ENCODE measurements around the gene TIFAB.

Gene TIFAB

DNA sequence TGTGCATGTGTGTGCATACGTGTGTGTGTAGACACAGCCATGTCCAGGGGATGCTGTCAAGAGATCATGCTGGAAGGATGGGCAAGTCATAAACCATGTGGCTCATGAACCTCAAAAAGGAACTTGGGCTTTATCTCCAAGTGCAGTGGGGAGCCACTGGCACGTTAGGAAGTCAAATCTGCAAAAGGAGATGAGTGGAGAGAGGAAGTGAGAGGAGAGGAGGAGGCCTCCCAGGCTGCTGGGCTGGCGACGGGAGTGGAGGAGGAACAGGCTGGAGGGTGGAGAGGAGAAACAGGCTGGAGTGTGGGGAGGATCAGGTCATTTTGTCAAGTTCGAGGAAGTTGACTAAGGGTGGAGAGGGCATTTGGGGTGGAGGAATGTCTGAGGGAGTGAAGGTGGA is 29.2 kb upstream of the TIFAB start:
- DNase-seq, result no peak

DNA sequence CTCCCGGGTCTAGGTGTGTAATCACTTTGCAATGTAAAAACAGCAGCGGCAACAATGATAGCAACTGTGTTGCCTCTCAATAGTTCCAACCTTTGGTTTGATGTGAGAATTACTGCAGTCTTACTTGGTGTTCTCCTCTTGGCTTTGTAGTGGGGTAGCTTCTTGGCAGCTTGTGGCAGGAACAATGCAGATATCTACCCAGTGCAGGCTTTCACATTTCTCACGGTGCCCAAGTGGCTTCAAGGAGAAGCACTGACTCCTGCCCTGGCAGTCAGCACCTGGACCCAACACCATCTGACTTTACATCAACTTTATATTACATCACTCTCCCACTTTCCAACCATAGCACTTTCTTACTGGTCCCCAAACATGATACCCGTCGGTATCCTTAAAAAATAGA is 28.4 kb upstream of the TIFAB start:
- DNase-seq, result no peak

DNA sequence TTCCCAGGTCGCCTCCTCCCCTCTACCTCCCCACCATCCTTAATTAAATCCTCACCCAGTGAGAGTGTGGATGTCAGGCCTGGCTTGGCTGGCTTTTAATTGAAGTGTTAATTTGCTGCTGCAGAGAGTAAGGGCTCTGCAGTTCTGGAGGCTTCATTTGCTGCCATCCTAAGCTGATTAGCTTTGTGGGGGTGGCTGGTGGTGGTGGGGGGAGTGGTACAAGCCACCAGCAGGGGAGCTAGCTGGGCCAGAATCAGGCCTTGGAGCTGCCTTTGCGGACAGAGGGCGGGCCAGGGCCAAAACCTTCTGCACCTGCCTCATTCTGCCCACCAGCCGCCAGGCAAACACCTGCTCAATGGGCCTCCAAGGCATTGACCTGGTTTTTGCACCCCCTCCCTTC is 26.8 kb upstream of the TIFAB start:
- no peak for DNase-seq

DNA sequence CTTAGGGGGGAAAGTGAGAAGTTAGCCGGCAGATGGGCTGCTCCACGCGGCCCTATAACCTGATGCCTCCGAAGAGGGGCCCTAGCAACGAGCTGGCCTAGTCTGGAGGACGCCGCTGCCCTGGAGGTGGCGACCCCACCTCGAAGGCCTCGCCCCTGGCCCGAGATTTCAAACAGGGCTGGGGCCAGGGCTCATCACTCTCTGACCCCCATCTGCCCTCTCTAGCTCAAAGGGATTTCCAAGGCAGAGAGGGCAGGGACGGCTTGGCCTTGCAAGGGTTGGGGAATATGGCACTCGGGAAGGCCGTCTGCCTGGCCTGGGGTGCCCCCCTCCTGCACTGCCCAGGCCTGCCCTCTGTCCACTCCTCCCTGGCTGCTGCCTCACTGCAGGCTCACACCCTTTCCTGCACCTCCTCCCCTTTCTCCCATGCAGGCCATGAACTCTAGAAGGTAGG is 25.5 kb upstream of the TIFAB start:
- no peak for DNase-seq

DNA sequence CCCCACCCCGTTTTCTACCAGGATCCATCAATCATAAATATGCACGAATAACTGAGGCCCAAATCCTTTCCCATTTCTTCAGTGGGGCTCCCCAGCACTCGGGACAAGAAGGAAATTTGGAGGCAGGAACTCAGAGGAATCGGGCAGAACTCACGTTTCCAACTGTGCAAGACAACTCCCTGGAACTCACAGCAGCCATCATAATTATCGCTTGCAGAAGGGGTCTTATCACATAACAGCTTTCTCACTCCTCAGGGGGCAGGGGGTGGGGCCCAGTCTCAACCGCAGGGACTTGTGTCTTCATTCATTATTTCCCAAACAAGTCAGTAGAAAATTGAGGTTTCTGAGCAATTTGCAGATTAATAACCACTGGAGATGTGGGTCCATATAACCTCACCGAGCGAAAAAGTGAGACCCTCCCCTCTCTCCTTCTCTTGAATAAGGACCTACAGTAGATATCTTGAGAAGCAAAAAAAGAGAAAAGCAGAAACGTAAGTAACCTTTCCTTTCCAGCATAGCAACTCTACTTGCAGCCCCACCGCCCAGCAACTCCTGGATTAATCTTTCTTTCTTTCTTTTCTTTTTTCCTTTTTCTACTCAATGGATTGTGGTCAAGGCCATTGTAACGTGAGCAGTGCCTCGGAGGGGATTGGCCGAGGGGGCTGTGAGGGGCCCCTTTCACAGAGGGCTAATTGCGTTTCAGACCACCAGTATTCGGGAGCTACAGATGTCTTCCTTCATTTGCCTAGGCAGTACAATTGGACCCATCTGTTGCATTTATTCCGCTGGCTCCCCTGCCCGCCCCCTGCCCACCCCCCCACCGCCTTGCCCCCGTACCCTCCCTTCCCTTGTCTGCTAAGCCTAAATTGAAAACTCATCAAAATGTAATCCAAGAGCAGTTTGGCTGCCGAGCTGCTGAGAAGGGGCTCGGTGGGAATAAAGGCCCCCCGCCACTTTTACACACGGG is 24.7 kb upstream of the TIFAB start:
- DNase-seq, result no peak

DNA sequence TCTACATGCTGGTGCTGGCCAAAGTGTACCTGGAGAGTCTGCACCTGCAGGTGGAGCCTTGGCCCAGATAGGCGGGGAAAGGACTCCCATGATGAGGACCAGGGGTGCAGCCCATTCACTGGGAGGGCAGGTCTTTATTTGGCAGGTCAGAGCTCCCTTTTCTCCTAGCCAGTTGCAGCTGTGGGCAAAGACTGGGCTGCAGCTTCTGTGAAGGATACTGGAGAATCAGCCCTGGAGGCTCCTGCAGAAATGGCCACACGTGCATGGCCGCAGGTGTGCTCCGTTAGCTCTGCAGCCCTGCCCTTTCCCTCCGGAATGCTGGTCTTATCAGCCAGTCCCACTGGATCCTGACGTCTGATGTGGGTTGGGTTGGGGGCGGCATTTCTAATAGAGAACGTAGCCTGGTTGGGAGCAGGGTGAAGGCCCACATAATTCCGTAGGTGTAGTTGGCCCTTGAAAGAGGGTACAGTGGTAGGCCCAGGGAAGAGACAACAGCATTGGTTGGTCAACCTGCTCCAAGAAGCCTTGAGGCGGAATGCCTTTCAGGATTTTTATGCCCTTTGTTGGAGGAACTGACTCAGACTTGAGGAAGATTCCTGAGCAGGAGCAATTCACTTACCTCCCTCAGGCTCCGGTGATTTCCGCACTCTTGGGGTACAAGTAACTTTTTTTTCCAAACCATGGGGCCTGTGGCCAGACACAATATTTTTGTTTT is 22.0 kb upstream of the TIFAB start:
- no peak for DNase-seq

DNA sequence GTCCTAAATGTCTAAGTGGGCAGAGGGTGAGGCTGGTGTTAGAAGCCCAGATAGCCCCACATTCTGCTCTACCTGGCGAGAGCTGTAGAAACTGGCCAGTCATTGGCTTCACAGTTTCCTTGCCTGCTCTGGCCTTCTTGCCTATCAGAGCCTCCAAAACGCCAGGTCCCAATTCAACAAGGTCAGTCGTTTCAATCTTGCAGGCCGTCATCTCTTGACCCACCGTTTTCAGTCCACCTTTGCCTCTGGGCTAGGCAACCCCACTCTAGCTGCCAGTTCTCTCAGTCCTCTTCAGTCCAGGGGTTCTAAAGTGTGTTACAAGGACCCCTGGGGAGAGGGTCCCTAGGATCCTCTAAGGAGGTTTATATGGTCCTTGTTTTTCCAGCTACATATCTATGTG is 20.0 kb upstream of the TIFAB start:
- DNase-seq, result no peak

DNA sequence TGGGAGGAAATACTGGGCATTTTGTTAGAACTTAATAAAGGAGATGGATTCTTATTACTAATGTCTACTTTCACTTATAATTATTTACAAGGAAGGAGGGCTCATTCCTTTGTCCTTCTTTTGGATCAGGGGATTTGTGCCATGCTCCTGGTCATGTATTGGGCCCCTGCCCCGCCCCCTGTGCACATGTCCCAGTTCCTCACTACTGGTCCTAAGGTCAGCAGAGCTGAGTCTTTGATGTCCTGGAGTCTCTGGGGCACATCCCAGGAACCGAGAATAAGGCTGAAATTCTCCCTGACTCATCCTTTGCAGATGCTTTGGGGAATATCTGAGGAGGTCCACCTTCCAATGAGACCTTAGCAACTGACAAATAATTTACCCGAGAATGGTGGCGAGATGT is 19.6 kb upstream of the TIFAB start:
- DNase-seq, result no peak

DNA sequence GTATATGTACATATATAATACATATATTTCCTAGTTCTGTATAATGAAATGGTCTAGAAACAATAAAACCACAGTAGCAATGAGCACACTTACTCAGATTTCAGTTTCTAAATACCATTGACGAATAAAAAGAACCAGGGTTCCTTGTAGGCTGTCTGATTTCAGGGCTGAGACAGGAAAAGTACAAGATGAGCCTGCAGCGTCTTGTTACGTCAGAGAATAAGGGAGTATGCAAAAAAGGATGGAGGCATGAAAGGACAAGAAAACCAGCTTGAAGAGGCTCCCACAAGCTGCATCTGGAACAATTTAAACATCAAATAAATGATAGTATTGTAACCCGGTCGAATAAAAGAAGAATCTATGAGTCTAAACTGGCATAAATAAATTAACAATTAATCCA is 17.8 kb upstream of the TIFAB start:
- DNase-seq, result no peak

DNA sequence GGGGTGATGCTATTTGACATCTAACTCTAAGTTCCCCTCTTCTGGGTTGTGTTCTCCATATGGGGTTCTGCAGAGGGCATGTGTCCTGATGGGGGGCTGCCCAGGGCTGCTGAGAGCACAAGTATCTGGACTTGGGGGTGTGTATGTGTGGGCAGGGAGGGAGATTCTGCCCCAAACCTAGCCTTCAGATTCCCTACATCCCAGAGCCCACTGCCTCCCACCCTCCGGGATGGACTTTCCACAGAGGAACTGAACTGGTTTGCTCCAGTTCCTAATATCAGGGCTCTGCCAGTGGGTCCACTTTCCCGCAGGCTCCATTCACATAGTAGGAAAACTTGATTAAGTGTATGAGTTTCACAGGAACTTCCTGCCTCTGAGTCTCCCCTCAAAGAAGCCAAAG is 16.4 kb upstream of the TIFAB start:
- no peak for DNase-seq

DNA sequence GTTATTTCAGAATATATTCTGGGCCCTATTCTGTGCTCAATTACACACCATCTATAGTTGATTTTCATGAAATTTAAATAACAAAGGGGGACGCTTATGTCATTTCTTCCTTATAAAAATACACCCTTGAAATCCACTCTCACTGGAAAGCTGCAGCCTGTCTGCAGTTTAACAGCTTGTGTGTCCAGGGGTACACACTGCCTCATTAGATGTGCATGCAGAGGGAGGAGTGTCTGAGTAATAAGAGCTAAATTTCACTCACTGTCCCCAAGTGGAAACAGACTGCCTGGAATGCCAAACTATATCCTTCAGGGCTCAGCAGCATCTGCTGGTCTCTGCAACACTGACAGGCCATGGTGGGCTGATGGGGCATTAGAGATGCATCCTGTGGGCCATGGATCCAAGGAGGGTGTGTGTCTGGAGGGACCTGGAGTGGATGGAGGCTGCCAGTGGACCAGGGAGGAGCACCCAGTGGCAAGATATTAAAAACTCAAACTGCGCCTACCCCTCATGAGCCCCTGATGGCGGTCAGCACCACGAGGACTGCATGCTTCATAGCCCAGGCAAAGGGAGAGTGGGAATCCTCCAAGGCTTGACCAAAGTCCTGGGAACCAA is 15.8 kb upstream of the TIFAB start:
- no peak for DNase-seq

DNA sequence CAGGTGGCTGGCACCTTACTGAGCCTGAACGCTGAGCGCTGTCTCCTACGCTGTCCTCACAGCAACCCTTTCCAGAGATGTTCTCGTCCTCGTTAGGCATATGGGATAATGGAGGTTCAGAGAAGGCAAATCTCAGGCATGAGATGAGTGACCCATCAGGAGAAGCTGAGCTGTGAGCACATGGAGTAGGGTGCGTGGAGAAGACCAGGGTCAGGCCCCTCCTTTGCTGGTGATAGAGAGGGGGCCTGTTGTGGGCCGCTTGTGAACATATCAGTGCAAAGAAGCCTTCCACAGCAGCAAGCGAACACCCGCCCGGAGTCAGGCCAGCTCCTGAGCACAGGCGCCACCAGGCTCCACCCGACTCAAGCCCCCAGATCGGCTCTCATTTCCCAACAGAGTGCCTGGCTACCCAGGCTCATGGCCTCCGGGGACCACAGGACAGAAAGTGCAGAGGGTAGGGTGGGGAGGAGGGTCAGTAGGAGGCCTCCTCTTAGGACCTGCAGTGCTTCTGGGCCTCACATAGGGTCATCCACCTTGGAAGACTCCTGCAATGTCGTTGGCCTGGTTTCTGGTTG is 15.0 kb upstream of the TIFAB start:
- DNase-seq, result no peak

DNA sequence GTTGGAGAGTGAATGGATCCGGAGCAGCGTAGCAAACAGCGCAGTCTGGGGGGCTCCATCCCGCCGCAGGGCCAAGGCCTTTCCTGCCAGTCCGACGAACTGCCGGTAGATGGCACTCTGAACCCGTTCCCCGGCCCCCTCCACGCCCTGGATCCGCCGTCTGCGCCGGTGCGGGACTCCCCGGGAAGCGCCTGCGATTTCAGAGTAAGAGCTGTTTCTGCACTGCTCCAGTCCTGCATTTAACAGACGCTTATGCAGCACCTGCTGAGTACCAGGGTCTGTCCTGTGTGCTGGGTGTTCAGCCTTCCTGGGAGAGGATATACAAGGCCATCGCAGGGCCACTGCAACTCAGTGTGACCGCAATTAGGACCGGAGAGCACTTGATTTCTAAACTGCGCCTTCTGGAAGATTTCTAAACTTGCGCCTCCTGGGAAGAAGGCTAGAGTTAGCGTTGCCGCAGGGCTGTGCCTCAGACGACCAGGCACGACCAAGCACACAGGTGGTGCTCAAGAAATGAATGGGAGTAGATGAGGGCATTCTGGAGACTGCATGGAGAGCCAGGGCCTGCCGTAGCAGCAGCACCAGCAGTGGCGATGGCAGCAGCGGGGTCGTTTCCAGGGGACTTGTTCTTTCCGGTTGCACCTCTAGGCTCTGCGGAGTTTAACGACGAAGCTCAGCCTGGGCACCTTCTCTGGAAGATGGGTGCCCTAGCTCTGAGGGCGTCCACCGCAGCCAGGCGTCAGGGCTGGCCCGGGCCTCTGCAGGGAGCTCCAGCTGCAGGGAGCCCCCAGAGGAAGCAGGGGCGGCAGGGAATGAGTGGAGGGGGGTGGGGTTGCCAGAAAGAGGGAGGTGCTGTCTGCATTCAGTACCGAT is 14.3 kb upstream of the TIFAB start:
- peak; percentile 51 for DNase-seq

DNA sequence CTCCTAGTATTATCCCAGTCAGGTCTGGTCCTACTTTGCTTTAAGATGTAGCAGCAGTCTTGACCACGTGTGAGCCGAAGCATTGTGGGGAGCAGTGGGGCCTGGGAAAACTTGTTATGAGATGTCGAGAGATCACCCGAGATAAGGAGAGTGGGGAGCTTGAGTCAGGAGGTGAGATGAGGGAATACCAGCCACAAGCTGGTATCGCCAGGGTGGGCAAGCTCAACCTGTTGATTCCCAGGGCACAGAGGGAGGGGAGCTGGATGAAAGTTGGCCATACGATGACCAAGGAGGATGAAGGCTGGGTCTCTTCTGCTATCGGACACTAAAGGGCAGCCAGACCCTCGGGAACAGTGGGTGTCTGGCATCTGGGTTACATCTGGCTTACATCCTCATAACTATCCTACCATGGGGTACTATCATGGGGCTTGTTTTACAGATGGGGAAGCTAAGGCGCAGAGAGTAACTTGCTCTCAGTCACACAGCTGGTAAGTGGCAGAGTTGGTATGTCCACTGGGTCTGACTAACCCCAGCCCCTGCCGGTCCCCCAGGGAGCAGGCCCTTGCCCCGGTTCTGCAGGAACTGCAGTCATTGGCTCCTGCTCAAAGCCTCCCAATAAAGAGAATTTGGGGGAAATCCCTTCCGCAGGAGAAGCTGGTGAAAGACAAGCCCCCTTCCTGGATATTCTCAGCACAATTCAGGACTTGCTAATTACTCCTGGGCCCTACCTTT is 13.4 kb upstream of the TIFAB start:
- DNase-seq, result no peak

DNA sequence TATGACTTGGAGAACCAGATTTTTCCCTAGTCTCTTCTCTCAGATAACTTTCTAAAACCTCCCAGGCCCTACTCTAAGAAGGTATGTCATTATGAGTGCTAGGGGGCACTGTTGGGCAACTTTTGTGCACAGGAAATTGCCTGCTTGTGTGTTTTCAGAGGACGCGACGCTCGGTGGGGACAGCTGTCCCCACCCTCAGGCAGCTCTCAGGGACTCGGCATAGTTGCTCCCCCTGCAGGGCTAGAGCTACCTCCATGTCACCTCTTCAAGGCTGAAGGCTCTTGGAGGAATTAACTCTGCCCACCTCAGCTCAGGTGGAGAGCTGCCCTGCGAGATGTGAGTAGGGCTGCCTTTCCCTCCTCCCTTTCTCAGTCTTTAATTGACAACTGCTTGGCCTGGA is 10.2 kb upstream of the TIFAB start:
- DNase-seq, result peak; percentile 59

DNA sequence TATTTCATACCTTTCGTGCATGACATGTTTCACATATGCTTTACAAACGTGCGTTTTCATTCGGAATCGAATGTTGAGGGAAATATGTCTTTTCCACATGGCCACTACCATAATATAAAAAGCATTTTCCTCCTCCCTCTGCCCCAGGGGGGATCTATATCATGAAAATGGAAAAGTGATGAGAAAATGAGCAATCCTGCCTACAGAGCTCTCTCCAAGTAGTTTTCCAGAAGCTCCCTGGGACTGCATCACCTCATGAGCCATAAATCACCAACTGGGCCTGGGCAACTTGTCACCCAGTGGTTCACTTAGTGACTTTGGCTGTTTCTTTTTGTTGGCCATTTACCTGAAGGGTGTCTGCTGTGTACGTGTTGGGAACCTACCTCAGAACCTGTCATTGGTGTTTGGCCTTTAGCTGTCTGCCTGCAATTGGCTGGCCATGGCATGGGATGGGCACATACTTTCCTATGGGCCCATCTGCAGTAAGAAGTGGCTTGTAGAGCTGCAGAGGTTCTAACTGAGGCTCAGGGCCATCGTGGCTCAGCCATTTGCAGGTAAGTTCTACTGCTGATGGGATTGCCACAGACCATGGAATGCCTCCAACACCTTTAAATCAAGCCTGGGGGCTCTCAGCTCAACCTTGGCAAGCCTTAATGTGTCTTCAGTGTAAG is 9.5 kb upstream of the TIFAB start:
- DNase-seq, result no peak

DNA sequence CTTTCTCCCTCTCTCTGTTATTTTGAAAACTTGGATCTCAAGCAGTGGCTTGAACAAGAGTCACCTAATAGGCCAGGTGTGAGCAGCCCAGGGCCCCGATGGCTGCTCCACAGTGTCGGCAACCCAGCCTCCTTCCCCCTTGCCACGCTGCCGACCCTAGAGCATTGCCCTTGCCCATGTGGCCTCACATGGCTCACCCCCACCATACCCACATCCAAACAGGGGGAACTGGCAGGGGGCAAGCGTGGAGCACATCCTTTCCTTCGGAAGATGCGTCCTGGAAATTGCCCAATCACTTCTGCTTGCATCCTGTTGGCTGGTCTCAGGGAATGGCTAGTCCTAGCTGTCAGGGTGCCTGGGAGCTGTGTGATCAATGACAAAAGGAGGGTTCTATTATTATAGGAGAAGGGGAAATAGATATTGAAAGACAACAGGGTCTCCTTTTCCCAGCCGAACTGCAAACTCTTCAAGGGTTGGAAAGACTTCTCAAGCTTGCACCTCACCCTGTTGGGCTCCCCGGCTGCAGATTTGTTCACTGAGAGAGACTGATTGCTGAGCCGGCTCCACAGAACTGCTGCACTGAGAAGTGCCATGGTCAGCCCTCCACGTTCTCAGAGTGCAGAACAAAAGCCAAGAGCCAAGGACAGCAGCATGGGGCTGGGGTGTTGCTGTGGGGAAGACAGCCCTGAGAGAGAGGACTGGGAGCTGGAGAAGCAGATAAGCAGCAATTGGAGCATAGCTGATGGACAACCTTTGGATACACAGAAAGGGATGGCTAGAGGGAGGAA is 8.3 kb upstream of the TIFAB start:
- no peak for DNase-seq

DNA sequence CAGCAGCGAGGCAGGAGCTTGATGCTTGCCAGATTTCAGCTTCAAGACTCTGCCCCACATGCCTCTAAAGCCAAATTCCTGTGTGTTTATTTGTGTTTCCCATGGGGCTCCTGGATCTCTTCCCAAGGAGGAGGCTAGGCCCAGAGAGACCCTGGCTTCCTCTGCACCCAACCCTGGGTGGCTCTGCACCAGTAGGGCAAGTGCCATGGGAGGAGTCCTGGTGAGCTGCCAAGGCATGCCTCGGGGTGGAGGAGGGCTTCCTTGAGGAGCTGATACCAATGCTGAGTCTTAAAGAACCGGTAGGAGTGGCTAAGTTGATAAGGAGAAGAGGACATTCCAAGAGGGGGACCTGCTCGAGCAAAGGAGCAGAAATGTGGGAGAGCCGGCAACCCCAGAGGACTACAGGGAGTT is 6.8 kb upstream of the TIFAB start:
- DNase-seq, result no peak

DNA sequence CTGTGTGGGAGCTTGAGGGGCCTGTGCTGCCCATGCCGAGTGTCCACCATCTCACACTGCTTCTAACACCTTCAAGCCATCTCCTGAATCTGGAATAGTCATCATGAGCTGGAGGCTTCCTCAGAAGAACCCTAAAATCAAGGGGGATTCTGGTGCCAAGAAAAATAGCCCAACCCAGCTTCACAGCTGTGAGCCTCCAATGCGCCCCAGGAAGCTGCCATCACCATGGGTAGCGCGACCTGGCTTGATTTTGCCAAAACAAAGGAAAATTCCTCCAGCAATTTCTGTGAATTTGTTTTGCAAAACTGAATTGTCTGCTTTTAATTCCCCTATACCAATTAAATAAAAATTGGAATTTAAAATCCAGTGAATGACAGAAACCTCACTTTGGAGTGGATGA is 6.2 kb upstream of the TIFAB start:
- DNase-seq, result no peak

DNA sequence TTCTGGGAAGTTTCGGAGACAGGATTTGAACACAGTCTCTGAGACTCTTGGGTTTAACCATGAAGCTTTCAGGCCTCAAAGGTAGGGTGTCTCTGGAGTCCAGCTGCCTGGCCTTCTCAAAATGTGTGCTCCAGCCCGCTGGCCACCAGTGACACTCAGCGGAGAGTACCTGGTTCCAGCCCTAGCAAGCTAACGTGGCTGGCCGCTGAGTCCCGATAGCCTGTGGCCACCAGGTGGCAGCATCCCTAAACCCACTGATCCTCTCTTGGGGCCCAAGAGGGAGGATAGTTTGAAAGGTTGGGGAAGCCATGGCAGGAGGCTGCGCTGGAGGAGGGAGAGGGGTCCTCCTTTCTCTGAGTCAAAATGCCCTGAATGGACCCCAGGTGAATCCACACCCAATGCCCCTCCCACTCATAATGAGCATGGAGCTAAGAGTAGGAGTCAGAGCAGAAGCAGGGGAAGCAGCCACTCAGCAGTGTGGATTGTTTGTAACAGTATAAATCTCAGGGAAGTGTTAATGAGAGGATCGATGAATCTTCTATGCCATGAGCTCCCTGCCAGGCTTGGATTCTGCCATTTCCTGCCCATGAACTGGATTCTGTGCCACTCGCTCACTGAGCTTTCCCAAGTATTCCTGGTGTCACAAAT is 5.4 kb upstream of the TIFAB start:
- DNase-seq, result peak; percentile 35

Measured in CD4-positive, alpha-beta T cell treated with Interleukin-21 for 1 hour (primary cell).